Spinal cord (tissue), 10 donors: ENCODE data around the gene SYNE1. TPM values are rescaled to one million over a fixed set of nuclear protein-coding genes. Genes with fewer than 3 reads are reported as not detected.
A peak's percentile ranks its signal among the peaks of the same experiment; 100 is the strongest.
"Not testable (repeated sequence)": the region's sequence is repeated elsewhere in the genome, so short reads cannot be mapped to it uniquely, and the experiment has no call there.

ENCODE experiments used
- DNase-seq, 6 donors: peaks; one replicate each; pipeline versions ENCODE4 v3.0.0 to v3.0.0-alpha.2; 2013 to 2015; ENCODE audit warnings: low spot score in 6 of 6, low read depth in 4 of 6
- H3K27ac ChIP-seq: one replicate; pipeline ENCODE4 v1.5.1; 2013; ENCODE audit warnings: low read depth, low read length, control low read depth
- H3K27me3 ChIP-seq: one replicate; pipeline ENCODE4 v1.6.1; 2013; ENCODE audit warnings: low read length; ENCODE audit not compliant: control insufficient read depth, insufficient read depth
- H3K36me3 ChIP-seq: one replicate; pipeline ENCODE4 v1.6.1; 2013; ENCODE audit warnings: low read length; ENCODE audit not compliant: control insufficient read depth, insufficient read depth
- H3K4me1 ChIP-seq: one replicate; pipeline ENCODE4 v1.6.1; 2013; ENCODE audit warnings: low read length; ENCODE audit not compliant: control insufficient read depth, insufficient read depth
- H3K4me3 ChIP-seq: one replicate; pipeline ENCODE4 v1.5.1; 2013; ENCODE audit warnings: low read depth, low read length, control low read depth
- H3K9me3 ChIP-seq: one replicate; pipeline ENCODE4 v1.6.1; 2013; ENCODE audit warnings: low read length; ENCODE audit not compliant: control insufficient read depth, insufficient read depth
- WGBS: methylation state at CpG from one replicate; pipeline ENCODE4 v1.1.5; 2013; ENCODE audit warnings: missing lambda C conversion rate; ENCODE audit not compliant: insufficient coverage; 5-methylcytosine and 5-hydroxymethylcytosine counted together
- long read RNA-seq, 4 donors: transcript quantifications; one replicate each; lab custom pipeline, GENCODE V29; 2026
- polyA plus RNA-seq, 2 donors: library from polyadenylated mRNA; unstranded; fragments of 120-200 nt; gene quantifications; one replicate each; pipeline ENCODE4 v1.2.1, GENCODE V29; 2013; ENCODE audit not compliant: insufficient read length in 2 of 2
- total RNA-seq, 2 donors: library from RNA; depleted of rRNA in 1 of 2; stranded (reverse); fragments of 120-200 nt in 1 of 2; fragments of >200 nt in 1 of 2; gene quantifications; one replicate each; pipeline versions ENCODE4 v1.2.3 to v1.2.4, GENCODE V29; 2013 to 2014
- donor health status: healthy.

Gene SYNE1, protein sequence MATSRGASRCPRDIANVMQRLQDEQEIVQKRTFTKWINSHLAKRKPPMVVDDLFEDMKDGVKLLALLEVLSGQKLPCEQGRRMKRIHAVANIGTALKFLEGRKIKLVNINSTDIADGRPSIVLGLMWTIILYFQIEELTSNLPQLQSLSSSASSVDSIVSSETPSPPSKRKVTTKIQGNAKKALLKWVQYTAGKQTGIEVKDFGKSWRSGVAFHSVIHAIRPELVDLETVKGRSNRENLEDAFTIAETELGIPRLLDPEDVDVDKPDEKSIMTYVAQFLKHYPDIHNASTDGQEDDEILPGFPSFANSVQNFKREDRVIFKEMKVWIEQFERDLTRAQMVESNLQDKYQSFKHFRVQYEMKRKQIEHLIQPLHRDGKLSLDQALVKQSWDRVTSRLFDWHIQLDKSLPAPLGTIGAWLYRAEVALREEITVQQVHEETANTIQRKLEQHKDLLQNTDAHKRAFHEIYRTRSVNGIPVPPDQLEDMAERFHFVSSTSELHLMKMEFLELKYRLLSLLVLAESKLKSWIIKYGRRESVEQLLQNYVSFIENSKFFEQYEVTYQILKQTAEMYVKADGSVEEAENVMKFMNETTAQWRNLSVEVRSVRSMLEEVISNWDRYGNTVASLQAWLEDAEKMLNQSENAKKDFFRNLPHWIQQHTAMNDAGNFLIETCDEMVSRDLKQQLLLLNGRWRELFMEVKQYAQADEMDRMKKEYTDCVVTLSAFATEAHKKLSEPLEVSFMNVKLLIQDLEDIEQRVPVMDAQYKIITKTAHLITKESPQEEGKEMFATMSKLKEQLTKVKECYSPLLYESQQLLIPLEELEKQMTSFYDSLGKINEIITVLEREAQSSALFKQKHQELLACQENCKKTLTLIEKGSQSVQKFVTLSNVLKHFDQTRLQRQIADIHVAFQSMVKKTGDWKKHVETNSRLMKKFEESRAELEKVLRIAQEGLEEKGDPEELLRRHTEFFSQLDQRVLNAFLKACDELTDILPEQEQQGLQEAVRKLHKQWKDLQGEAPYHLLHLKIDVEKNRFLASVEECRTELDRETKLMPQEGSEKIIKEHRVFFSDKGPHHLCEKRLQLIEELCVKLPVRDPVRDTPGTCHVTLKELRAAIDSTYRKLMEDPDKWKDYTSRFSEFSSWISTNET (N-terminal part only)
- total RNA-seq (100 to 1,000 TPM; 126 to 201 TPM), polyA plus RNA-seq (10 to 100 TPM; 71.5 to 84.4 TPM)
- long read RNA-seq, donor 1, full-length matches to known transcripts: 1 of 26 reads
- long read RNA-seq, donor 1, partial matches to known transcripts: 25 of 26 reads
- long read RNA-seq, donor 1, other reads (novel, unspliced or antisense): 0 of 26 reads
- long read RNA-seq, donor 2, partial matches to known transcripts: 6 of 6 reads
- long read RNA-seq, donor 2, other reads (novel, unspliced or antisense): 0 of 6 reads
- long read RNA-seq, donor 3, partial matches to known transcripts: 6 of 6 reads
- long read RNA-seq, donor 3, other reads (novel, unspliced or antisense): 0 of 6 reads
- long read RNA-seq, donor 4, partial matches to known transcripts: 0 of 1 reads
- long read RNA-seq, donor 4, other reads (novel, unspliced or antisense): 0 of 1 reads

GRCh38 chr6:152637296-152638047 lies at the start of gene SYNE1:
SYNE1 (minus strand) TSS chr6:152637362; CDS start chr6:152628331, 9,031 bp downstream.
- DNase-seq: peak in 1 of 6 donors; percentile 19
- Histone ChIP-seq H3K27me3 (peaks cover 2% of the 10 kb centered on the region), H3K9me3 (no peaks in the 10 kb centered on the region), H3K36me3 (no peaks in the 10 kb centered on the region), H3K4me1 (peaks cover 13% of the 10 kb centered on the region), H3K4me3 (peak within 1 kb of the TSS; percentile 53), H3K27ac (peak within 1 kb of the TSS; percentile 47)
- 5% methylated on average over 11 of the region's 16 CpGs for WGBS

GRCh38 chr6:152685819-152686218 lies 48.7 kb upstream of the SYNE1 start:
- no peak for DNase-seq
- no peak overlapping the region for H3K4me3 ChIP-seq
- no peaks in the 10 kb centered on the region for H3K27me3 ChIP-seq
- no peaks in the 10 kb centered on the region for H3K4me1 ChIP-seq
- no peak overlapping the region for H3K27ac ChIP-seq
- no peaks in the 10 kb centered on the region for H3K9me3 ChIP-seq
- WGBS: 93% methylated on average over 12 of the region's 12 CpGs
- H3K36me3 ChIP-seq: no peaks in the 10 kb centered on the region

DNA sequence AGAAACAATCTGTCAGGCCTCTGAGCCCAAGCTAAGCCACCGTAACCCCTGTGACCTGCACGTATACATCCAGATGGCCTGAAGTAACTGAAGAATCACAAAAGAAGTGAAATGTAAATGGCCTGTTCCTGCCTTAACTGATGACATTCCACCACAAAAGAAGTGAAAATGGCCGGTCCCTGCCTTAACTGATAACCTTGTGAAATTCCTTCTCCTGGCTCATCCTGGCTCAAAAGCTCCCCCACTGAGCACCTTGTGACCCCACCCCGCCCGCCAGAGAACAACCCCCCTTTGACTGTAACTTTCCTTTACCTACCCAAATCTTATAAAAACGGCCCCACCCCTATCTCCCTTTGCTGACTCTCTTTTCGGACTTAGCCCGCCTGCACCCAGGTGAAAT lies 45.8 kb upstream of the SYNE1 start:
- not testable (repeated sequence) for H3K27me3 ChIP-seq, H3K4me3 ChIP-seq, H3K9me3 ChIP-seq, H3K36me3 ChIP-seq, H3K4me1 ChIP-seq, H3K27ac ChIP-seq, DNase-seq
- WGBS: 34% methylated on average over 8 of the region's 8 CpGs

DNA sequence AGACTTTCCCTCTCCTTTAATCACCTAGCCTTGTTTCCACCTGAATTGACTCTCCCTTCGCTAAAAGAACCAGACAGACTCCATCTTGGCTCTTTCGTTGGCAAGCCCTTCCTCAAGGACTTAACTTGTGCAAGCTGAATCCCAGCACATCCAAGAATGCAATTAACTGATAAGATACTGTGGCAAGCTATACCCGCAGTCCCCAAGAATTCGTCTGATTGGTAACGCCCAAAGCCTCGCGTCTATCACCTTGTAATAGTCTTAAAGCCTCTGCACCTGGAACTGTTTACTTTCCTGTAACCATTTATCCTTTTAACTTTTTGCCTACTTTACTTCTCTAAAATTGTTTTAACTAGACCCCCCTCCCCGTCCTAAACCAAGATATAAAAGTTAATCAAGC lies 45.0 kb upstream of the SYNE1 start:
- no peak for DNase-seq
- no peak overlapping the region for H3K4me3 ChIP-seq
- no peaks in the 10 kb centered on the region for H3K9me3 ChIP-seq
- H3K27me3 ChIP-seq: no peaks in the 10 kb centered on the region
- H3K4me1 ChIP-seq: no peaks in the 10 kb centered on the region
- H3K36me3 ChIP-seq: no peaks in the 10 kb centered on the region
- no peak overlapping the region for H3K27ac ChIP-seq
- WGBS: 91% methylated on average over 8 of the region's 8 CpGs

DNA sequence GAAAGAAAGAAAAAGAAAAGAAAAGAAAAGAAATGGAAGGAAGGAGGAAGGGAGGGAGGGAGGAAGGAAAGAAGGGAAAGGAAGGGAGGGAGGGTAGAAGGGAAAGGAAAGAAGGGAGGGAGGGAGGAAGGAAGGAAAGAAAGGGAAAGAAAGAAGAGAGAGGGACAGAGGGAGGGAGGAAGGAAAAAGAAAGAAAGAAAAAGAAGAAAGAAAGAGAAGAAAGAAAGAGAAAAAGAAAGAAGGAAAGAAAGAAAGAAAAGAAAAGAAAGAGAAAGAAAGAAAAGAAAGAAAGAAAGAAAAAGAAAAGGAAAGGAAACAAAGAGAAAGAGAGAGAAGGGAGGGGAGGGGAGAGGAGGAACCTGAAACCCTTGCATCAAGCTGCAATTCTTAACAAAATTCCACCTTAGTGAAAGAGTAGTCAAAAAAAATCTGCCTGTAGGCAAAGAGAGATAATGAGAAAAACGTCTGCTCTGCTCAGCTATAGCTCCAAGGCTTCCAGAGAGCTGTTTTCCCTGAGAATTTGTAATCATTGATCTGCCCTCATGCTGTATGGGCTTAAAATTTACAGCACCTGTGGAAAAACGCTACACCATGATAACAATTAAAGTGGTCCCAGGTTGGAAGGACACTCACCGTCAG lies 43.8 kb upstream of the SYNE1 start:
- no peaks in the 10 kb centered on the region for H3K27me3 ChIP-seq
- no peaks in the 10 kb centered on the region for H3K4me1 ChIP-seq
- no peak overlapping the region for H3K27ac ChIP-seq
- DNase-seq: no peak
- 50% methylated on average over 1 of the region's 3 CpGs for WGBS
- H3K36me3 ChIP-seq: no peaks in the 10 kb centered on the region
- no peaks in the 10 kb centered on the region for H3K9me3 ChIP-seq
- no peak overlapping the region for H3K4me3 ChIP-seq

DNA sequence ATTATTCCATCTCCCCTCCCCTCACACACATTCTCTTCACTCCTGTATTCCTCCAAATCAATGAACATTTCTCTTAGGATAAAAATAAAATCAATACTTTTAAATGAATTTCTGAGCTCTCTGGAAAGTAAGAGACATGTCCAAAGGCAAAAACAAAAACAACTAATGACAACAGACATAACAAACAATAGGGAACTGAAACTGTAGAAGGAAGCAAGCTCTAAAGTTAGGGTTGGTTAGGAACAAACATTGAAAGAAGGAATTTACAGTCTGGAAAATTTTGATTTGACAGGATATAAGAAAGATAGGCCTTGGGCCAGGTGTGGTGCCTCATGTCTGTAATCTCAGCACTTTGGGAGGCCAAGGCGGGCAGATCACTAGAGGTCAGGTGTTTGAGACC lies 43.0 kb upstream of the SYNE1 start:
- Histone ChIP-seq H3K4me1 (no peaks in the 10 kb centered on the region), H3K9me3 (no peaks in the 10 kb centered on the region), H3K27me3 (no peaks in the 10 kb centered on the region), H3K36me3 (no peaks in the 10 kb centered on the region), H3K4me3 (no peak overlapping the region), H3K27ac (no peak overlapping the region)
- WGBS: 80% methylated on average over 1 of the region's 1 CpG
- no peak for DNase-seq

GRCh38 chr6:152673236-152673635 lies 36.1 kb upstream of the SYNE1 start:
- Histone ChIP-seq H3K27me3 (no peaks in the 10 kb centered on the region), H3K4me3 (no peak overlapping the region), H3K36me3 (no peaks in the 10 kb centered on the region), H3K9me3 (no peaks in the 10 kb centered on the region), H3K27ac (no peak overlapping the region), H3K4me1 (no peaks in the 10 kb centered on the region)
- no peak for DNase-seq

DNA sequence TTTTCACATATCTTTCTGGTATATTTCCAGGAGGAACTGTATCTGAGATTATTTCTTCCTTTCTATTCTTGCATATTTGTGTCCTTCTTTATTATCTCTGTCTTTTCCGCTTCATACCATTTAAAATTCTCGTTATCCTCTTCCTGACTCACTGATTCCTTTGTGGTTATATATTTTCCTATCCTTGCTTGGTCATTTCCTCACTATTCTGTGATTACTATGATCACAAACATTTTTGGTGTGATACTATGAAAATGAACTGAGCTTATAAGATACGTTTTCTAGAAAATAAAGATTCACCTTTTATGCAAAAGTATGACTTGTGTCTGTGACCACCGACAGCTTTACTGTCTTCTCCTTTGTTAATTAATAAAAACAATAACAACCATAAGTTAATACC lies 34.0 kb upstream of the SYNE1 start:
- Histone ChIP-seq H3K27ac (no peak overlapping the region), H3K4me1 (no peaks in the 10 kb centered on the region), H3K36me3 (no peaks in the 10 kb centered on the region), H3K9me3 (no peaks in the 10 kb centered on the region), H3K27me3 (no peaks in the 10 kb centered on the region), H3K4me3 (no peak overlapping the region)
- DNase-seq: no peak
- WGBS: 80% methylated on average over 1 of the region's 4 CpGs
